Common myeloid progenitor, CD34-positive (primary cell): ENCODE results near the gene INPP5B.
"Not testable (repeated sequence)": the region's sequence is repeated elsewhere in the genome, so short reads cannot be mapped to it uniquely, and the experiment has no call there.

Source experiments
- CTCF ChIA-PET: fragments of 350-600 bp; sonication (Branson Sonifier 250); formaldehyde crosslinking; loops from one replicate; lab custom pipeline; 2021; ENCODE audit warnings: antibody characterized with exemption; lab: Charles Lee
- POLR2A ChIA-PET: fragments of 350-600 bp; sonication (Branson Sonifier 250); formaldehyde crosslinking; loops from one replicate; lab custom pipeline; 2021; ENCODE audit warnings: antibody characterized with exemption; lab: Charles Lee
- DNase-seq, 3 donors: peaks; one replicate each; pipeline versions ENCODE4 v3.0.0 to v3.0.0-alpha.2; 2013
- H3K27ac ChIP-seq, 2 experiments: 1 replicate in 1 of 2; 2 replicates in 1 of 2; pipeline ENCODE4 v1.7.0; 2013; ENCODE audit warnings: inconsistent platforms in 2 of 2, low read length in 2 of 2, mild to moderate bottlenecking in 2 of 2, low read depth in 1 of 2, moderate library complexity in 1 of 2; ENCODE audit not compliant: severe bottlenecking in 2 of 2, insufficient read depth in 1 of 2, poor library complexity in 1 of 2
- H3K27me3 ChIP-seq, 5 experiments: replicated peaks in 2 of 5; 1 replicate in 3 of 5; 2 replicates in 2 of 5; pipeline versions ENCODE4 v1.6.1 to v1.7.0; 2013; ENCODE audit warnings: low read length in 4 of 5, mild to moderate bottlenecking in 2 of 5, moderate library complexity in 2 of 5, inconsistent platforms in 1 of 5; ENCODE audit not compliant: insufficient read depth in 5 of 5, control insufficient read depth in 4 of 5
- H3K36me3 ChIP-seq, 4 experiments: 1 replicate in 2 of 4; 2 replicates in 2 of 4; pipeline versions ENCODE4 v1.6.1 to v1.7.0; 2013; ENCODE audit warnings: low read length in 3 of 4, control low read depth in 1 of 4, mild to moderate bottlenecking in 1 of 4; ENCODE audit not compliant: control insufficient read depth in 4 of 4, insufficient read depth in 4 of 4
- H3K4me1 ChIP-seq, 4 experiments: 1 replicate in 3 of 4; 2 replicates in 1 of 4; pipeline versions ENCODE4 v1.6.1 to v1.7.1; 2013; ENCODE audit warnings: low read length in 3 of 4, mild to moderate bottlenecking in 3 of 4, control low read depth in 1 of 4, inconsistent platforms in 1 of 4, moderate library complexity in 1 of 4; ENCODE audit not compliant: control insufficient read depth in 4 of 4, insufficient read depth in 4 of 4; ENCODE audit errors: control extremely low read depth in 1 of 4
- H3K4me3 ChIP-seq, 7 experiments: 1 replicate in 4 of 7; 2 replicates in 3 of 7; pipeline versions ENCODE4 v1.5.1 to v1.7.0; 2013; ENCODE audit warnings: mild to moderate bottlenecking in 7 of 7, low read length in 6 of 7, moderate library complexity in 6 of 7, inconsistent platforms in 2 of 7, low read depth in 2 of 7, control low read depth in 1 of 7; ENCODE audit not compliant: insufficient read depth in 4 of 7, control insufficient read depth in 1 of 7; ENCODE audit errors: extremely low read depth in 1 of 7
- H3K9me3 ChIP-seq, 5 experiments: 1 replicate in 4 of 5; 2 replicates in 1 of 5; pipeline versions ENCODE4 v1.6.1 to v1.7.1; 2013; ENCODE audit warnings: low read length in 4 of 5, mild to moderate bottlenecking in 2 of 5, inconsistent platforms in 1 of 5, low read depth in 1 of 5, moderate library complexity in 1 of 5; ENCODE audit not compliant: control insufficient read depth in 4 of 5, insufficient read depth in 2 of 5; ENCODE audit errors: control extremely low read depth in 1 of 5
- WGBS: methylation state at CpG from one replicate; pipeline ENCODE4 v1.1.5; 2013; ENCODE audit not compliant: insufficient coverage; 5-methylcytosine and 5-hydroxymethylcytosine counted together

INPP5B gene

GRCh38 chr1:37906591-37906990 lies 40.3 kb downstream of the INPP5B start:
- Histone ChIP-seq H3K4me1 (peaks cover 0 to 13% (median 9%) of the 10 kb centered on the region in 4 experiments), H3K36me3 (peaks cover under 1 to 34% (median 9%) of the 10 kb centered on the region in 4 experiments), H3K9me3 (peaks cover 1 to 39% (median 18%) of the 10 kb centered on the region in 5 experiments)
- H3K4me3 ChIP-seq, H3K27me3 ChIP-seq, H3K27ac ChIP-seq, POLR2A ChIA-PET, DNase-seq: not testable (repeated sequence)
- 100% methylated on average over 2 of the region's 3 CpGs for whole genome bisulfite sequencing
- CTCF ChIA-PET: interaction anchor here (0.7 kb wide), 1 partner anchor 15 kb away, joined by 3 read pairs; no protein-coding TSS in a partner anchor

- ChIA-PET CTCF (interaction anchor here (1.0 kb wide), 1 partner anchor 18 kb away, joined by 4 read pairs; no protein-coding TSS in a partner anchor), POLR2A (no interaction called here)
- WGBS: no CpG with 5 or more reads among the region's 1 CpG
Measured at GRCh38 chr1:37905727-37906126, 41.1 kb downstream of the INPP5B start.

GRCh38 chr1:37903921-37904320 lies 42.9 kb downstream of the INPP5B start:
- Histone ChIP-seq H3K9me3 (peaks cover 0 to 29% (median 8%) of the 10 kb centered on the region in 5 experiments), H3K4me1 (peaks cover 0 to 25% (median 18%) of the 10 kb centered on the region in 4 experiments), H3K36me3 (peaks cover 0 to 20% (median 7%) of the 10 kb centered on the region in 4 experiments)
- H3K27ac ChIP-seq, POLR2A ChIA-PET, H3K27me3 ChIP-seq, H3K4me3 ChIP-seq, DNase-seq: not testable (repeated sequence)
- 100% methylated on average over 2 of the region's 6 CpGs for WGBS
- CTCF ChIA-PET: interaction anchor here (1.7 kb wide), 1 partner anchor 9 kb away, joined by 4 read pairs; no protein-coding TSS in a partner anchor

More at GRCh38 chr1:37905727-37906126, 41.1 kb downstream of the INPP5B start:
- peaks cover 1 to 34% (median 11%) of the 10 kb centered on the region in 5 experiments for H3K9me3 ChIP-seq
- H3K27me3 ChIP-seq: no peaks in the 10 kb centered on the region
- H3K36me3 ChIP-seq: peaks cover 0 to 29% (median 9%) of the 10 kb centered on the region in 4 experiments
- no peak overlapping the region for H3K27ac ChIP-seq
- no peak overlapping the region for H3K4me3 ChIP-seq
- peak in 2 of 3 donors; percentile 41 to 55 for DNase-seq
- peaks cover 0 to 21% (median 17%) of the 10 kb centered on the region in 4 experiments for H3K4me1 ChIP-seq

GRCh38 chr1:37902983-37903382 lies 43.9 kb downstream of the INPP5B start:
- H3K27me3 ChIP-seq: no peaks in the 10 kb centered on the region
- WGBS: 100% methylated on average over 3 of the region's 5 CpGs

GRCh38 chr1:37901893-37902225 lies 45.0 kb downstream of the INPP5B start:
- CTCF ChIA-PET: interaction anchor here (0.9 to 2.8 kb wide), 6 partner anchors 9 to 34 kb away, joined by 3 to 7 read pairs (median 6); no protein-coding TSS in a partner anchor
- Histone ChIP-seq H3K27ac (peak overlapping the region in 1 of 2 experiments; percentile 20), H3K36me3 (peaks cover 0 to 7% (median 4%) of the 10 kb centered on the region in 4 experiments), H3K27me3 (no peaks in the 10 kb centered on the region), H3K4me3 (peak overlapping the region in 2 of 7 experiments; percentile 28 to 33), H3K4me1 (peaks cover 0 to 25% (median 18%) of the 10 kb centered on the region in 4 experiments), H3K9me3 (peaks cover 0 to 15% (median 4%) of the 10 kb centered on the region in 5 experiments)
- POLR2A ChIA-PET: interaction anchor here (0.7 to 1.0 kb wide), 2 partner anchors 21 to 43 kb away, joined by 4 to 7 read pairs; partner anchors contain the start of gene MTF1
- DNase-seq: no peak
- 93% methylated on average over 5 of the region's 6 CpGs for WGBS

More at GRCh38 chr1:37902983-37903382, 43.9 kb downstream of the INPP5B start:
- peaks cover 0 to 25% (median 18%) of the 10 kb centered on the region in 4 experiments for H3K4me1 ChIP-seq
- POLR2A ChIA-PET: no interaction called here
- peaks cover 2 to 18% (median 7%) of the 10 kb centered on the region in 4 experiments for H3K36me3 ChIP-seq
- H3K27ac ChIP-seq: no peak overlapping the region
- CTCF ChIA-PET: interaction anchor here (1.6 to 2.8 kb wide), 3 partner anchors 8 to 18 kb away, joined by 4 to 7 read pairs (median 6); no protein-coding TSS in a partner anchor
- no peak for DNase-seq
- H3K4me3 ChIP-seq: no peak overlapping the region
- H3K9me3 ChIP-seq: peaks cover 0 to 26% (median 5%) of the 10 kb centered on the region in 5 experiments

GRCh38 chr1:37901191-37901892 lies 45.5 kb downstream of the INPP5B start:
- POLR2A ChIA-PET: interaction anchor here (0.7 to 1.0 kb wide), 3 partner anchors 10 to 42 kb away, joined by 3 to 7 read pairs (median 4); partner anchors contain the start of gene MTF1

More at GRCh38 chr1:37901191-37901892, 45.5 kb downstream of the INPP5B start:
- peaks cover 0 to 10% (median 4%) of the 10 kb centered on the region in 5 experiments for H3K9me3 ChIP-seq
- CTCF ChIA-PET: interaction anchor here (0.6 to 2.8 kb wide), 8 partner anchors 8 to 401 kb away, joined by 3 to 7 read pairs (median 4); no protein-coding TSS in a partner anchor
- DNase-seq: peak in 2 of 3 donors; percentile 87 to 89
- peak overlapping the region; percentile 42 to 45 for H3K27ac ChIP-seq
- H3K27me3 ChIP-seq: no peaks in the 10 kb centered on the region
- peaks cover 0 to 25% (median 18%) of the 10 kb centered on the region in 4 experiments for H3K4me1 ChIP-seq
- H3K4me3 ChIP-seq: peak overlapping the region in 2 of 7 experiments; percentile 33 to 42
- H3K36me3 ChIP-seq: peaks cover 0 to 4% (median 3%) of the 10 kb centered on the region in 4 experiments
- 18% methylated on average over 7 of the region's 8 CpGs for WGBS
